Hematopoietic multipotent progenitor cell treated with erythropoietin and hydrocortisone succinate and interleukin-3 and kit ligand, for 17 days (in vitro differentiated cells): Measurements from ENCODE around the gene INF2.

Experiments
- DNase-seq: peaks from one replicate; pipeline ENCODE4 v3.0.0-alpha.2; 2015; ENCODE audit warnings: low spot score

Gene INF2

DNA sequence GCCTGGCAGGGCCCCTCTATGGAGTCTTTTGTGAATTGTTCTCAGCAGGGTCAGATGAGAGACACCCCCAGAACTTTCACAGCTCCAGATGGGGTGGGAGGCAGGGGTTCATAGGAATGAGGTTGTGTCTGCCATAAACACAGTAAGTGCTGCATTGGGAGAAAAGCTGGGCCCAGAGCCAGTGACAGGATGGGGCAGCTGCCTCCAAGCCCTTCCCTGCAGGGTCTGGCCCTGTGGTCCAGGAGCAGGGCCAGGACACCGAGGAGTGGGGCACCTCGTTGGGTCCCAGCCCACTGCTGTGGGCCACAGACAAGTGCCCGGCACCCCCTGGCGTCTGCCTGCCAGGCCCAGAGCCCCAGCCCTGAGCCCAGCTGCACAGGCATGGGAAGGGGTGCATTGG is 13.3 kb downstream of the INF2 start:
- no peak for DNase-seq

DNA sequence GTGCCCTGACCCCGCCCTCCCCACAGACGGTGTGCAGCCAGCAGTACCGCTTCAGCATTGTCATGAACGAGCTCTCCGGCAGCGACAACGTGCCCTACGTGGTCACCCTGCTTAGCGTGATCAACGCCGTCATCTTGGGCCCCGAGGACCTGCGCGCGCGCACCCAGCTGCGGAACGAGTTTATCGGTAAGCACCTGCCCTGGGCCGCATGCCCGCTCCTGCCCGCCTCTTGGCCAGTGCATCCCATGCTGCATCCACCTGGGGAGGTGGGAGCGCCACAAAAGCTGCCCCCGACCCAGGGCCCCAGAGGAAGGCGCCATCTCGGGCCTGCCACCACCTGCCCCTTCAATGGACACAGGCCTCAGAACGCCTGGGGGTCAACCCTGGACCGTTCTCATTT is 13.9 kb downstream of the INF2 start:
- no peak for DNase-seq

DNA sequence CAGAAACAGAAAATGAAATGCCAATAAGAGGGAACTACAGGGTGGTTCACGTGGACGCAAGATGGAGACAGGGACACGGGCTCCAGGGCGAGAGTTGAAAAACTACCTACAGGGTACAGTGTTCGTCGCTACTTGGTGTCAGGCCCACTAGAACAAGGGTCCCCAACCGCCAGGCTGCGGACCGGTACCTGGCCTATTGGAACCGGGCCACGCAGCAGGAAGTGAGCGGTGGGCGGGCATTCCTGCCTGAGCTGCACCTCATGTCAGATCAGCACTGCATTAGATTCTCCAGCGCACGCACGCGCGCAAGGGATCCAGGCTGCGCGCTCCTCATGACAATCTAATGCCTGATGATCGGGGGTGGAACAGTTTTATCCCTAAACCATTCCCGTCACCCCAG is 14.8 kb downstream of the INF2 start:
- no peak for DNase-seq

DNA sequence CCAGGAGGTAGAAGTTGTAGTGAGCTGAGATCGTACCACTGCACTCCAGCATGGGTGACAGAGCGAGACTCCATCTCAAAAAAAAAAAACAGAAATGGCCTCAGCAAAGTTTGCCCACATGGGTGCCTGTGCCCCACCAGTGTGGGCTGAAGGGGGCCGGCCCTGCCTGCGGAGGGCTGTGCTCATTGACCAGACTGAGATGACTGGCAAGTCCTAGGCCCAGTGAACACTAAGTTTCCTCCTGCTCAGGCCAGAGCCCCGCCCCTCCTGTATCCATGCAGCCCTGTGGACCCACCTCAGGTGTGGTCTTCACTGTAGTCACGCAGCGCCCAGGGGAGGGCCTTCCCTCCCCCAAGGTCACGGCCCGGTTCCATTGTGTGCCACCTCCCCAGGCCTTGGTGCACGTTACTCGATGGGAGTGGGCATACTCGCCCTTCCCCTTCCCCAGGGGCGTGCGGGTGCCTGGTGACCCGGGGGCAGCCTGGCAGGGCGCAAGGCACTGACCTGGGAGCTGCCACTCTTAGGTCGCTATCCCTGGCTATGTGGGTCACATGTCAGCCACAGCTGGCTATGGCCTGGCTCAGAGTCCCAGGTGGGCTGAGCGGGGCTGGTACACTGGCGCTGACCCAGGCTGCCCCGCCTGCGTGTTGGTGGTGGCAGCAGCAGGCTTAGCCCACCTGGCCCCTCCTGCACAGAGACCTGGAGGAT is 16.1 kb downstream of the INF2 start:
- no peak for DNase-seq

DNA sequence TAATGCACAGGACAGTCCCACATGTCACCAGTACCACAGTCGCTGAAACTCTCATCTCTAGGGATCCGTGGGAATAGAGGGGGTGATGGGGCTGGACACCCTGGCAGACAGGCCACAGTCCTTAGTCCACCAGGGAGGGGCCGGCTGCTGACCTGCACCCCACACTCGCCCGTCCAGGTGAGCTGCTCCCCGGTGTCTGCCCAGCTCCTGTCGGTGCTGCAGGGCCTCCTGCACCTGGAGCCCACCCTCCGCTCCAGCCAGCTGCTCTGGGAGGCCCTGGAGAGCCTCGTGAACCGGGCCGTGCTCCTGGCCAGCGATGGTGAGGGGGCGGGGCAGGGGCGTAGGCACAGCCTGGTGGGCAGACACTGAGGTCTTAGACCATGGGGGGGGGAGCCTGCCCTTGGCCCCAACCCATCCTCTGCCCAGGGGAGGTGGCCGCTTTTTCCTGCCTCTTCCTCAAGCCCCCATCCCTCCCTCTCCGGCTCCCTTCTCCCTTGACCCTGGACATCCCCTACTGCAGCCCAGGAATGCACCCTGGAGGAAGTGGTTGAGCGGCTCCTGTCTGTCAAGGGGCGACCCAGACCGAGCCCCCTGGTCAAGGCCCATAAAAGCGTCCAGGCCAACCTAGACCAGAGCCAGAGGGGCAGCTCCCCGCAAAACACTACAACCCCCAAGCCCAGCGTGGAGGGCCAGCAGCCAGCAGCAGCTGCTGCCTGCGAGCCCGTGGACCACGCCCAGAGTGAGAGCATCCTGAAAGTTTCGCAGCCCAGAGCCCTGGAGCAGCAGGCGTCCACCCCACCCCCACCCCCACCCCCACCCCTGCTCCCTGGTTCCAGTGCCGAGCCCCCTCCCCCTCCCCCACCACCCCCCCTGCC is 17.6 kb downstream of the INF2 start:
- no peak for DNase-seq

DNA sequence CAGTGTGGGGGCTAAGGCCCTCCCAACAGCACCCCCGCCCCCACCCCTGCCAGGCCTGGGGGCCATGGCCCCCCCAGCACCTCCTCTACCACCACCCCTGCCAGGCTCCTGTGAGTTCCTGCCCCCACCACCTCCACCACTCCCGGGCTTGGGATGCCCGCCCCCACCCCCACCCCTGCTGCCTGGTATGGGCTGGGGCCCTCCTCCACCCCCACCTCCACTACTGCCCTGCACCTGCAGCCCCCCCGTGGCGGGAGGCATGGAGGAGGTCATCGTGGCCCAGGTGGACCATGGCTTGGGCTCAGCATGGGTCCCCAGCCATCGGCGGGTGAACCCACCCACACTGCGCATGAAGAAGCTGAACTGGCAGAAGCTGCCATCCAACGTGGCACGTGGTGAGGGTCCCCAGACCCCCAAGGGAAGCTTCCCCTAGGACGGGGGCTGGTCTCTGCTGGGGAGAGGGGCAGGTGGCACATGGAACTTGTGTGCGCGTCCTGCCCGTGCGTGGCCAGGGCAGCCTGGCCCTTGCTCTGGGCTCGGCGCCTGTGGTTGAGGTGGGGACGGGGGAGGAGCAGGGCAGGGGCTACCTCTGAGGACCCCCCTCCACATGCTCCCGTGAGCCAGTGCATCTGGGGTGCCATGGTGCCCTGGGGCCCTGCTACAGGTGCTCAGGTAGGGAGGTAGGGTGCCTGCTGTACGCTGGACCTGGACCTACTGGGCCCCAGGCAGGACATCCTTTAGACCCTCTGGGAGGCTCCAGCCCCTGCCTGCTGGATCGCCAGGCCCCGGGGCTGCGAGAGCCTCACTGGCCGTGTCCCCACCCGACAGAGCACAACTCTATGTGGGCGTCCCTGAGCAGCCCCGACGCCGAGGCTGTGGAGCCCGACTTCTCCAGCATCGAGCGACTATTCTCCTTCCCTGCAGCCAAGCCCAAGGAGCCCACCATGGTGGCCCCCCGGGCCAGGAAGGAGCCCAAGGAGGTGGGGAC is 18.5 kb downstream of the INF2 start:
- DNase-seq, result no peak

DNA sequence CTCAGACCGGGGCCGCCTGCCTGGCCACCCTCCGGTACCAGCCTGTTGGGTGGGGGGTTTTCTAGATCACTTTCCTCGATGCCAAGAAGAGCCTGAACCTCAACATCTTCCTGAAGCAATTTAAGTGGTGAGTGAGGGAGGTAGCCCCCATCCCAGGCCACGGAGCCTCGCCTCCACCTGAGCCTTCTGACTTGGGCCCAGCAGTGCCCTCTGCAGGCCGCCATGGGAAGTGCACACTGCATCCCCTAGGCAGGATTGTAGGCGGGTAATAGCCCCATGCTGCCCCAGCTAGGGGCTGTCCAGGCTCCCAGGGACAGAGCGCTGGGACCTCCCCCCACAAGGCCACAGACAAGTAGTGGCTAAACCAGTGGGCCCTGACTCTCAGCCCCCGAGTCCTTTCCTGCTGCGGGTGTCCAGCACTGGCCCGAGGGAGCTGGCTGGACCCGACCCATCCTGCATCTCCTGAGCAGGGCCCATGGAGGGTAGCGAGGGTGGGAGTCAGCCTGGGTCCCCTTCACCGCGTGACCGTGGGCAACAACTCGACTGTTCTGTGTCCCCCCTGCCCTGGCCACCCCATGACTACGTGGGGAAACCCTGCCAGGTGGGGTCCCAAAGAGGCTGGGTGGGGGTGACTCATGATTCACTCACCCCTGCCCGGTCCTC is 19.3 kb downstream of the INF2 start:
- DNase-seq, result peak; percentile 84

DNA sequence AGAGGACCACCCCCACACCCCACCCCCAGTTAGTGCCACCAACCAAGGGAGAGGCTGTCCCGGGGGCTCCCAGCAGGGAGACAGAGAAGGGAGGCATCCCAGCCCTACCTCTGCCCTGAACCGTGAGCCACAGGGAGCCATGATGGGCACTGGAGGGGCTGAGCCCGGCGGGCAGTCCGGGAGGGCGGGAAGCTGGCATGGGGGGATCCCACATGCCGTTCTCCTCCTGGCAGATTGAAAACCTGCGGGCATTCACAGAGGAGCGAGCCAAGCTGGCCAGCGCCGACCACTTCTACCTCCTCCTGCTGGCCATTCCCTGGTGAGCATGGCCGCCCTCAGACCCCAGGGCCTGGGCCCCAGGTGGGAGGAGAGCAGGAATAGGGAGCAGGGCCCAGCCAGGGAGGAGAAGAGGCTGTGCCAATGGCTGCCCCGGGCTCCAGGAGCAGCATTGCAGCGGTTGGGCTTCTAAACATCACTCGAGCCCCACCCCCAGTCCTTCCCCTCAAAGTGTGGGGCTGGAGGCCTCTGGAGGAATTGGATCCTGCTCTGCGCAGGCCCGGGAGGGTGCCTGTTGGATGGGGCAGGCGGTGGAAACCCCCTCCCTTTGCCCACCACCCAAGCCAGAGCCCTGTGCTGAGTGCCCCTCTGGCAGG is 20.1 kb downstream of the INF2 start:
- no peak for DNase-seq

DNA sequence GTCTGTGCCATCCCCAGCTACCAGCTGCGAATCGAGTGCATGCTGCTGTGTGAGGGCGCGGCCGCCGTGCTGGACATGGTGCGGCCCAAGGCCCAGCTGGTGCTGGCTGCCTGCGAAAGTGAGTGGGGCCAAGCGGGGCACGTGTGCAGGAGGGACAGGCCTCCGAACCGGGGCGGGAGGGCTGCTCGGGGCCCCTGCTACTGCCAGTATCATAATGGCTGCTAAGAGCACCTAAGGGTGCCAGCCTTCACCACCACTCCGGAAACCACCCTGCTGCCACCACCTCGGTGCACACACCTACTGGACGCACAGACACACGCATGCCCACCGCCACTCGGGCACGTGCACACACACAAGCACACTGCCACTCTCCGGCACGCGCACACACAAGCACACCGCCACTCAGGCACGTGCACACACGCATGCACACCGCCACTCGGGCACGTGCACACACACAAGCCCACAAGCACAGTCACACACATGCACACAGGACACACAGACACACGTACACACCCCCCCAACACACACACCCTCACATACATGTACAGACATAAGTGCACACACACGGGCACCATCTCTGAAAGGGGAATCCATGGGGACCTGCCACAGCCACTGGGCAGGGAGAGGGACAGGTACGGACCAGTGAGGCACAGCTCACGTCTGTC is 20.8 kb downstream of the INF2 start:
- no peak for DNase-seq

DNA sequence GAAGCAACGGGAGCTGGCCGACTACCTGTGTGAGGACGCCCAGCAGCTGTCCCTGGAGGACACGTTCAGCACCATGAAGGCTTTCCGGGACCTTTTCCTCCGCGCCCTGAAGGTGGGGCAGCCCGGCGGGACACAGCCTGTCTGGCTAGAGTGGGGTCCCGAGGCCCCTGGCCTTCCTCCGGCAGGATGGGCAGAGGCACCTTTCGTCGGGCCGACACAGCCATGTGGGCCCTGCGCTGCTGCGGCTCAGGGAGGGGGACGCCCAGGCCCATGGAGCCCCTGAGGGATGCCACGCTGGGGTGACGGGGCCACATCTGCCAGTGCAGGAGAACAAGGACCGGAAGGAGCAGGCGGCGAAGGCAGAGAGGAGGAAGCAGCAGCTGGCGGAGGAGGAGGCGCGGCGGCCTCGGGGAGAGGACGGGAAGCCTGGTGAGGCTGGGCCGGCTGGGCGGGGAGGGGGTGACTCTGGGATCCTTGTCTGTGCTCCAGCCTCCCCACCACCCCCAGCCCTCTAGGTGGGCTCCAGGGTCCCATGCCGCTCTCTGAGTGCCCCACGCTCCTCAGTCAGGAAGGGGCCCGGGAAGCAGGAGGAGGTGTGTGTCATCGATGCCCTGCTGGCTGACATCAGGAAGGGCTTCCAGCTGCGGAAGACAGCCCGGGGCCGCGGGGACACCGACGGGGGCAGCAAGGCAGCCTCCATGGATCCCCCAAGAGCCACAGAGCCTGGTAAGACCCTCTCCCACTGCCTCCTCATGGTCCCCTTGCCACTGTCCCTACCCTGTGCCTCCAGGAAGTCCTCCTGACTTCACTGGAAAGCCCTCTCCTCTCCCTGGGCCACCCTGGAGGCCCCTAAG is 23.7 kb downstream of the INF2 start:
- DNase-seq, result no peak

DNA sequence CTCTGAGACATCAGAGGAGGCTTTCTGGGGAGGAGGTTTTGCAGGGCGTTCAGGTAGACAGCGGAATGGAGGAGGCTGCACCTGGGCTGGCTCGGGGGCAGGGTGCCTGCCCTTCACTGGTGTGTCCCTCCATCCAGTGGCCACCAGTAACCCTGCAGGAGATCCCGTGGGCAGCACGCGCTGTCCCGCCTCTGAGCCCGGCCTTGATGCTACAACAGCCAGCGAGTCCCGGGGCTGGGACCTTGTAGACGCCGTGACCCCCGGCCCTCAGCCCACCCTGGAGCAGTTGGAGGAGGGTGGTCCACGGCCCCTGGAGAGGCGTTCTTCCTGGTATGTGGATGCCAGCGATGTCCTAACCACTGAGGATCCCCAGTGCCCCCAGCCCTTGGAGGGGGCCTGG is 24.6 kb downstream of the INF2 start:
- no peak for DNase-seq

DNA sequence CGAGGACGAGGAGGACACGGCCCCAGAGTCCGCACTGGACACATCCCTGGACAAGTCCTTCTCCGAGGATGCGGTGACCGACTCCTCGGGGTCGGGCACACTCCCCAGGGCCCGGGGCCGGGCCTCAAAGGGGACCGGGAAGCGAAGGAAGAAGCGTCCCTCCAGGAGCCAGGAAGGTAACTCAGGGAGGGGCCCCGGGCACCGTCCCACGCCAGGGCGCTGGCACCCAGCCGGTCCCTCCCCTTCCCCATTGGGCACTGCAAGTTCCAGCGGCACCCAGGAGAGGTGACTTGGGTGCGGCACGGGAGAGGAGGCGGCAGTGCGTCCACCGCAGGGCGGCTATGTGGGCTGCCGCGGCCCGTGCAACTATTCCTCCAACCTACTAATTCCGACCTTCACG is 25.3 kb downstream of the INF2 start:
- no peak for DNase-seq

DNA sequence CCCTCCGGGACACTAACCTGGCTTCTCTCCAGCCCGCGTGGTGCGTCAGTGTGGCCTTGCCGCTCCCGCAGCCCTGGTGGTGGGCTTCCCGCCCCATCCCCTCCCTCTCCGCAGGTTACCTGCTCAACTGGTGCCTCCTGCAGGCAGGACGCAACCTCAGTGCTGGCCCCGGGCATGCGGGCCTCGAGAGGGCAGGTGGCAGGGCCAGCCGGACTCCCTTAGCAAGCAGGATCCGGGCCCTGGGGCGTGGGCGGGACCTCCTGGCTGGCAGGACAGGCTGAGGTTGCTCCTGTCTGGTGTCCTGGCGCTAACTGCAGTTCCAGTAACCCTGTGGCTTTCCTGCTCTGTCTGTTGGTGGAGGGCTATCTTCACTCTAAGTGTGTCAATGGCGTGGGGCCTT is 26.0 kb downstream of the INF2 start:
- no peak for DNase-seq

DNA sequence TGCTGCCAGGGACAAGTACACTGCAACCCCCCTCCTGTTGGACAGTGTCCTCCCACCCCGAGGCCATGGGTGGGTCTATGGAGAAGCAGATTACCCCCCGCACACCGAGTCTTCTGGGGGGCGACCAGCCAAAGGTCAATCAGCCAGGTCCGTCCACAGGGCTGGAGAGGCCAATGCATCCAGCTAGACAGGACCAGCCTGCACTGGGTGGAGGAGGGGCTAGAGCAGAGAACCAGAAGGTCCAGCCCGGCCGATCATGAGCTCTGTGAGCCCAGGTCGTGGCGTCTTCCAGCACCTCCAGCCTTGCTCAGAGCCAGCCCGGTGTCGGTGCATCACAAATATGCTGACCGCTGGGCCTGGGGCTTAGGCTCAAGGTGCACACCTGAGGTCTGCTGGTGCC is 26.5 kb downstream of the INF2 start:
- DNase-seq, result no peak

DNA sequence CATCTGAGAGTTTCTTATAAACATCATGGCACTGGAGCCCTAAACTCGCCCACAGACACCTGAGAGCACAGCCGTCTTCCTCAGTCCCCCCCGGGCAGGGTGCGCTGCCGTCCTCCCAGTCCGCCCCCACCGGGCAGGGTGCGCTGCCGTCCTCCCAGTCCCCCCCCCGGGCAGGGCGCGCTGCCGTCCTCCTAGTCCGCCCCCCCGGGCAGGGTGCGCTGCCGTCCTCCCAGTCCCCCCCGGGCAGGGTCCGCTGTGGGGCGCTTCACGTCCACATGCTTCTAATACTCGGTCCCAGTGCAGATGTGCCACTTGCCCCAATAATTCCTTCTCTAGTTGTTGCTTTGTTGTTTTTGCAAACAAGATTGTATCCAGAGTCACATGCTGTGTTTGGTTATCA is 27.7 kb downstream of the INF2 start:
- no peak for DNase-seq

DNA sequence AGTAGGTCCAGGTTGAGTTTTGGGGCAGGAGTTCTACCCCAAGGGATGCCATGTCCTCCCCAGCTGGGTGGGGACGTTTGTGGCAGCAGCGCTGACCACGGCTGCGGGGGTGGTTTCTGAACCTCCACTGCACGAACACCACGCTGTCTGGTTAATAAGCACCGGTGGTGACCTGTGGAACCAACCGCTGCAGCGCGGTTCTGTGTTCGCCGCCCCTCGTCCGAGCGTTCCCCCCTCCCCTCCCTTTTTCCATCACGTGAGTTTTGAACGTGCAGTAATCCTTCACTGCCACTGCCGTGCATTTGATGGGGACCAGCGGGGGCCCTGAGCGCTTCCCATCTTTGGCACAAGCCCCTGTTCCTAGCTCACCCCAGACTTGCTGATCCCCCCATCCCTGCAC is 28.2 kb downstream of the INF2 start:
- DNase-seq, result no peak

DNA sequence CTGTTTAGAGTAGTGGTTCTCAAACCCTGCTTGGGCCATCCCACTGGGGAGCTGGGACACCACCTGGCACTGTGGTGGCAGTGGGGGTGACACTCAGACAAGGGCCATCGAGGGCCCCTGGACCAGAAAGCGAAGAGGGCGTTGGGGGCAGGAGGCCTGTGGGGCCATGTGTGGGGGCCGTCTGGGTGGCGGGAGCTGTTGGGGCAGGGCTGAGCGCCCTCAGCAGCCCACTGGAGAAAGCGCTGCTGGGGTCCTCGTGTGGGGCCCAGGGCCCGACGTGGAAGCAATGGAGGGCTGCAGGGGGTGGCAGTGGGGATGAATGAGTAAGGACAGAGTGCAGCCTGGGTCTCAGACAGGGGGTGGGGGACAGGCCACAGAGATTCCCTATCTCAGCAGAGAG is 28.7 kb downstream of the INF2 start:
- no peak for DNase-seq

DNA sequence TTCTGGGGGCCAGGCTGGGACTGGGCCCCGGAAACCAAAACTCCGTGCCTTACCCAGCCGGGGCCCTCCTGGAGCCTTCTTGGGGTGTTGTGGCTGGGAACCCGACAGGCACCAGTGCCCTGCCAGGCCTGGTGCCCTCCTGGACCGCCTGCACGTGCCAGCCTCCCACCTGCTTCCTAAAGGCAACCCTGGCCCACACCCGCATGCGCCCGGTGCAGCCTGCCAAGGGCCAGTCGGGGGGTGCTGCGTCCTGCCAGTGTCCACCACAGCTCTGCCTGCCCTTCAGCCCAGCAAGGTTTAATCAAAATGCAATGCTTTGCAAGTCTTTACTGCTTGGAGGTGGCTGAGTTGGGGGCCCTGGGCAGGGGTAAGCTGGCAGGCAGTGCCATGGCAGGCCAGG is 29.5 kb downstream of the INF2 start:
- DNase-seq, result no peak

DNA sequence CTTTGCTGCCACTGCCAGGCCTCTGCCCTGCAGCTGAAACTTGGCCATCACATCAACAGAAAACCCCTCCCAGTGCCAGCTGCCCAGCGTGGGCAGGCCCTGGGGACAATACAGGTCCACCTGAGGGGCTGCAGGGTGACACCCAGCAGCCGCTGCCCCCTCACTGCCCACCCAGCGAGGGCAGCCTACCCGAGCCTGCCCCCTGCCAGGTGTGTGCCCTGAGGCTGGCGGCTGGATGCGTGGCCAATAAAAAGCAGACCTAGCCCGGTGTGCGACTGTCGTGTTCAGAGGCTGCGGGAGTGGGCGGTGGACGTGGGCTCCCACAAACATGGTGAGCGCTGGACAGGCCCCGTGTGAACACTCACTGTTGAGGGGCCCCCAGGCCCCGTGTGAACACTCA is 29.9 kb downstream of the INF2 start:
- no peak for DNase-seq
